Liver (tissue), 9 donors: ENCODE results near the gene TRAPPC10. TPM values are rescaled to one million over a fixed set of nuclear protein-coding genes. Genes with fewer than 3 reads are reported as not detected.

Source experiments
- DNase-seq: peaks from one replicate; pipeline ENCODE4 v3.0.0-alpha.2; 2017; ENCODE audit warnings: low spot score
- H3K27ac ChIP-seq, 2 donors: one replicate each; pipeline ENCODE4 v1.7.0; 2013; ENCODE audit warnings: inconsistent platforms in 2 of 2, low read length in 2 of 2, control low read depth in 1 of 2, low read depth in 1 of 2, mild to moderate bottlenecking in 1 of 2
- H3K27me3 ChIP-seq, 4 donors: one replicate each; pipeline versions ENCODE4 v1.6.1 to v1.7.0; 2013; ENCODE audit warnings: low read length in 3 of 4, inconsistent platforms in 1 of 4, mild to moderate bottlenecking in 1 of 4, moderate library complexity in 1 of 4; ENCODE audit not compliant: control insufficient read depth in 4 of 4, insufficient read depth in 4 of 4
- H3K36me3 ChIP-seq, 4 donors: one replicate each; pipeline versions ENCODE4 v1.6.1 to v1.7.0; 2013; ENCODE audit warnings: low read length in 3 of 4, mild to moderate bottlenecking in 3 of 4, low read depth in 1 of 4, moderate library complexity in 1 of 4; ENCODE audit not compliant: control insufficient read depth in 4 of 4, insufficient read depth in 3 of 4
- H3K4me1 ChIP-seq, 4 donors: one replicate each; pipeline versions ENCODE4 v1.6.1 to v1.7.0; 2013; ENCODE audit warnings: low read length in 3 of 4, mild to moderate bottlenecking in 3 of 4, moderate library complexity in 1 of 4; ENCODE audit not compliant: control insufficient read depth in 4 of 4, insufficient read depth in 4 of 4
- H3K4me3 ChIP-seq, 3 donors: one replicate each; pipeline versions ENCODE4 v1.6.1 to v1.7.0; 2013; ENCODE audit warnings: low read length in 3 of 3, control low read depth in 1 of 3, low read depth in 1 of 3, mild to moderate bottlenecking in 1 of 3
- H3K9ac ChIP-seq, 2 donors: one replicate each; pipeline ENCODE4 v1.7.0; 2013; ENCODE audit warnings: low read length in 2 of 2, mild to moderate bottlenecking in 2 of 2, moderate library complexity in 2 of 2, control low read depth in 1 of 2, low read depth in 1 of 2
- H3K9me3 ChIP-seq, 4 donors: one replicate each; pipeline versions ENCODE4 v1.6.1 to v1.7.0; 2013; ENCODE audit warnings: low read length in 3 of 4; ENCODE audit not compliant: control insufficient read depth in 4 of 4
- ATF3 ChIP-seq: IDR thresholded peaks from 2 replicates; pipeline ENCODE4 v1.6.1; 2016; ENCODE audit warnings: antibody characterized with exemption
- EGR1 ChIP-seq, 2 donors: IDR thresholded peaks; 2 replicates each; pipeline ENCODE4 v1.6.1; 2016 to 2018; ENCODE audit warnings: antibody characterized with exemption in 2 of 2, low read depth in 2 of 2
- FOXA1 ChIP-seq: IDR thresholded peaks from 2 replicates; pipeline ENCODE4 v1.6.1; 2016; ENCODE audit warnings: antibody characterized with exemption
- FOXA2 ChIP-seq: IDR thresholded peaks from 2 replicates; pipeline ENCODE4 v1.6.1; 2016; ENCODE audit warnings: antibody characterized with exemption
- GABPA ChIP-seq, 2 donors: IDR thresholded peaks in 1 of 2; conservative IDR thresholded peaks in 1 of 2; 2 replicates each; pipeline ENCODE4 v1.6.1; 2016; ENCODE audit warnings: antibody characterized with exemption in 2 of 2, mild to moderate bottlenecking in 1 of 2, moderate library complexity in 1 of 2
- HNF4A ChIP-seq, 2 donors: conservative IDR thresholded peaks; 2 replicates each; pipeline ENCODE4 v1.6.1; 2016; ENCODE audit warnings: antibody characterized with exemption in 2 of 2, mild to moderate bottlenecking in 2 of 2
- HNF4G ChIP-seq: IDR thresholded peaks from 2 replicates; pipeline ENCODE4 v1.6.1; 2016; ENCODE audit warnings: antibody characterized with exemption
- MAX ChIP-seq: IDR thresholded peaks from 2 replicates; pipeline ENCODE4 v1.6.1; 2016; ENCODE audit warnings: antibody characterized with exemption
- NR2F2 ChIP-seq: IDR thresholded peaks from 2 replicates; pipeline ENCODE4 v1.6.1; 2016; ENCODE audit warnings: antibody characterized with exemption
- RAD21 ChIP-seq, 2 donors: IDR thresholded peaks; 2 replicates each; pipeline ENCODE4 v1.6.1; 2016; ENCODE audit warnings: antibody characterized with exemption in 2 of 2, mild to moderate bottlenecking in 2 of 2
- REST ChIP-seq: IDR thresholded peaks from 2 replicates; pipeline ENCODE4 v1.6.1; 2016; ENCODE audit warnings: antibody characterized with exemption, mild to moderate bottlenecking
- RXRA ChIP-seq, 2 donors: IDR thresholded peaks; 2 replicates each; pipeline ENCODE4 v1.6.1; 2017 to 2018; ENCODE audit warnings: antibody characterized with exemption in 2 of 2, mild to moderate bottlenecking in 1 of 2
- SP1 ChIP-seq: IDR thresholded peaks from 2 replicates; pipeline ENCODE4 v1.6.1; 2018; ENCODE audit warnings: antibody characterized with exemption, mild to moderate bottlenecking
- TAF1 ChIP-seq: conservative IDR thresholded peaks from 2 replicates; pipeline ENCODE4 v1.6.1; 2016; ENCODE audit warnings: antibody characterized with exemption, mild to moderate bottlenecking
- YY1 ChIP-seq: IDR thresholded peaks from 2 replicates; pipeline ENCODE4 v1.6.1; 2016; ENCODE audit warnings: antibody characterized with exemption, mild to moderate bottlenecking
- ZBTB33 ChIP-seq: IDR thresholded peaks from 2 replicates; pipeline ENCODE4 v1.6.1; 2016; ENCODE audit warnings: antibody characterized with exemption
- WGBS: extraction: QIAGEN DNeasy Blood & Tissue Kit; methylation state at CpG from one replicate; pipeline ENCODE4 v1.1.7; 2013; 5-methylcytosine and 5-hydroxymethylcytosine counted together
- polyA plus RNA-seq, 2 donors: library from polyadenylated mRNA; stranded (reverse) in 1 of 2; unstranded in 1 of 2; fragments of 200-250 nt in 1 of 2; fragments of >200 nt in 1 of 2; fragmentation: Nextera tagmentation in 1 of 2; extraction: Ambion mirVana in 1 of 2; gene quantifications; one replicate each; pipeline versions ENCODE4 v1.2.1 to v1.2.3, GENCODE V29; 2013 to 2015
- total RNA-seq, 2 donors: library from RNA; depleted of rRNA; stranded (reverse); fragments of >200 nt; gene quantifications; one replicate each; pipeline ENCODE4 v1.2.3, GENCODE V29; 2014
- donor health status: healthy.
- donor health status: healthy.
- donor health status: healthy.
- donor health status: healthy.
- donor health status: healthy.

TRAPPC10 gene
- total and polyA plus RNA-seq, 4 donors = 4.9 to 24.9 (median 11.9) TPM

GRCh38 chr21:44063151-44063912 is 51.2 kb downstream of the TRAPPC10 start:
- WGBS = 95% methylated on average over 19 of the region's 19 CpGs
- TF ChIP-seq FOXA2 (no peak), NR2F2 (no peak), MAX (no peak), SP1 (no peak)
- peaks cover 2 to 45% (median 27%) of the 10 kb centered on the region in 4 donors for H3K36me3 ChIP-seq
- H3K4me3 ChIP-seq = no peak overlapping the region
- no peaks in the 10 kb centered on the region for H3K9me3 ChIP-seq
- H3K27me3 ChIP-seq = no peaks in the 10 kb centered on the region
- H3K4me1 ChIP-seq = no peaks in the 10 kb centered on the region
- no peak overlapping the region for H3K27ac ChIP-seq
- no peak overlapping the region for H3K9ac ChIP-seq
- DNase-seq = no peak

- Histone ChIP-seq H3K36me3 (peaks cover 0 to 37% (median 28%) of the 10 kb centered on the region in 4 donors), H3K9me3 (no peaks in the 10 kb centered on the region), H3K4me1 (no peaks in the 10 kb centered on the region), H3K4me3 (no peak overlapping the region), H3K9ac (no peak overlapping the region), H3K27ac (no peak overlapping the region), H3K27me3 (no peaks in the 10 kb centered on the region)
- TF ChIP-seq HNF4A (conservative IDR thresholded peaks at IDR 0.05) = no peak
- no peak for TF ChIP-seq HNF4G
- TF ChIP-seq RXRA (IDR thresholded peaks at IDR 0.05) = no peak
- TF ChIP-seq NR2F2 = no peak
- TF ChIP-seq ATF3 = no peak
- TF ChIP-seq MAX = no peak
- no peak for TF ChIP-seq GABPA (IDR thresholded peaks at IDR 0.05 in 1 of 2, conservative IDR thresholded peaks at IDR 0.05 in 1 of 2)
- no peak for TF ChIP-seq FOXA2
- TF ChIP-seq RAD21 (IDR thresholded peaks at IDR 0.05) = no peak
- TF ChIP-seq SP1 = no peak
- no peak for TF ChIP-seq ZBTB33
- no peak for TF ChIP-seq TAF1
- WGBS = 90% methylated on average over 13 of the region's 13 CpGs
- DNase-seq = no peak
Observed at GRCh38 chr21:44064852-44065403, 52.8 kb downstream of the TRAPPC10 start.

- H3K27ac ChIP-seq = no peak overlapping the region
- peaks cover 0 to 42% (median 28%) of the 10 kb centered on the region in 4 donors for H3K36me3 ChIP-seq
- no peaks in the 10 kb centered on the region for H3K9me3 ChIP-seq
- TF ChIP-seq HNF4A (conservative IDR thresholded peaks at IDR 0.05) = no peak
- TF ChIP-seq REST = no peak
- no peak for TF ChIP-seq FOXA1
- no peak for TF ChIP-seq GABPA (IDR thresholded peaks at IDR 0.05 in 1 of 2, conservative IDR thresholded peaks at IDR 0.05 in 1 of 2)
- TF ChIP-seq FOXA2 = no peak
- TF ChIP-seq NR2F2 = no peak
- TF ChIP-seq YY1 = no peak
- TF ChIP-seq RXRA (IDR thresholded peaks at IDR 0.05) = no peak
- TF ChIP-seq TAF1 = no peak
- no peak for TF ChIP-seq SP1
- no peak for TF ChIP-seq EGR1 (IDR thresholded peaks at IDR 0.05; ENCODE audit: low read depth in 2 of 2)
- no peak for TF ChIP-seq RAD21 (IDR thresholded peaks at IDR 0.05)
- no peak for TF ChIP-seq HNF4G
- no peak overlapping the region for H3K9ac ChIP-seq
- WGBS = 83% methylated on average over 9 of the region's 9 CpGs
- DNase-seq = no peak
- no peaks in the 10 kb centered on the region for H3K4me1 ChIP-seq
- H3K4me3 ChIP-seq = no peak overlapping the region
- no peaks in the 10 kb centered on the region for H3K27me3 ChIP-seq
Observed at GRCh38 chr21:44065428-44065827, 53.3 kb downstream of the TRAPPC10 start.
